ENCODE data around the gene SORCS2. TPM values are rescaled to one million over a fixed set of nuclear protein-coding genes. Genes with fewer than 3 reads are reported as not detected.
A peak's percentile ranks its signal among the peaks of the same experiment; 100 is the strongest.

SORCS2 gene
- total RNA-seq, 1 experiment from 2014 or later, result 0.05 TPM

- H3K4me3 ChIP-seq, result no peak overlapping the region
- no peak for DNase-seq (ENCODE audit: low read depth in 1 of 2, low spot score in 2 of 2)
- H3K27ac ChIP-seq, result no peak overlapping the region
- H3K9me3 ChIP-seq (replicated peaks), result no peaks in the 10 kb centered on the region
- H3K27me3 ChIP-seq (replicated peaks), result peaks cover 7% of the 10 kb centered on the region
- H3K36me3 ChIP-seq, result no peaks in the 10 kb centered on the region
- H3K4me1 ChIP-seq (replicated peaks), result no peaks in the 10 kb centered on the region
These were observed 512.7 kb downstream of the SORCS2 start for GRCh38 chr4:7705062-7705461.

- Histone ChIP-seq H3K9me3 (replicated peaks) (no peaks in the 10 kb centered on the region), H3K4me3 (no peak overlapping the region), H3K27me3 (replicated peaks) (peaks cover 7% of the 10 kb centered on the region), H3K36me3 (no peaks in the 10 kb centered on the region), H3K4me1 (replicated peaks) (no peaks in the 10 kb centered on the region), H3K27ac (no peak overlapping the region)
- DNase-seq (ENCODE audit: low read depth in 1 of 2, low spot score in 2 of 2), result no peak
These were observed 513.3 kb downstream of the SORCS2 start for GRCh38 chr4:7705593-7705992.

- no peaks in the 10 kb centered on the region for H3K36me3 ChIP-seq
- no peak overlapping the region for H3K4me3 ChIP-seq
- H3K9me3 ChIP-seq (replicated peaks), result no peaks in the 10 kb centered on the region
- no peak overlapping the region for H3K27ac ChIP-seq
- no peak for DNase-seq (ENCODE audit: low read depth in 1 of 2, low spot score in 2 of 2)
- peaks cover 7% of the 10 kb centered on the region for H3K27me3 ChIP-seq (replicated peaks)
- H3K4me1 ChIP-seq (replicated peaks), result no peaks in the 10 kb centered on the region
These were observed 515.9 kb downstream of the SORCS2 start for GRCh38 chr4:7708238-7708637.

- Histone ChIP-seq H3K27me3 (replicated peaks) (peaks cover 7% of the 10 kb centered on the region), H3K9me3 (replicated peaks) (no peaks in the 10 kb centered on the region), H3K36me3 (no peaks in the 10 kb centered on the region), H3K4me1 (replicated peaks) (no peaks in the 10 kb centered on the region), H3K4me3 (no peak overlapping the region), H3K27ac (no peak overlapping the region)
- DNase-seq (ENCODE audit: low read depth in 1 of 2, low spot score in 2 of 2), result peak in 1 of 2 experiments; percentile 12
These were observed 516.6 kb downstream of the SORCS2 start for GRCh38 chr4:7708981-7709380.

- H3K27ac ChIP-seq, result no peak overlapping the region
- H3K36me3 ChIP-seq, result no peaks in the 10 kb centered on the region
- H3K4me3 ChIP-seq, result no peak overlapping the region
- peaks cover 7% of the 10 kb centered on the region for H3K27me3 ChIP-seq (replicated peaks)
- H3K9me3 ChIP-seq (replicated peaks), result no peaks in the 10 kb centered on the region
- no peak for DNase-seq (ENCODE audit: low read depth in 1 of 2, low spot score in 2 of 2)
- no peaks in the 10 kb centered on the region for H3K4me1 ChIP-seq (replicated peaks)
These were observed 517.1 kb downstream of the SORCS2 start for GRCh38 chr4:7709431-7709830.

- Histone ChIP-seq H3K36me3 (no peaks in the 10 kb centered on the region), H3K4me1 (replicated peaks) (no peaks in the 10 kb centered on the region), H3K27ac (no peak overlapping the region), H3K27me3 (replicated peaks) (peaks cover 7% of the 10 kb centered on the region), H3K9me3 (replicated peaks) (no peaks in the 10 kb centered on the region), H3K4me3 (no peak overlapping the region)
- no peak for DNase-seq (ENCODE audit: low read depth in 1 of 2, low spot score in 2 of 2)
These were observed 517.8 kb downstream of the SORCS2 start for GRCh38 chr4:7710126-7710525.

GRCh38 chr4:7710576-7711306 is 518.4 kb downstream of the SORCS2 start:
- no peak for DNase-seq (ENCODE audit: low read depth in 1 of 2, low spot score in 2 of 2)
- Histone ChIP-seq H3K27ac (no peak overlapping the region), H3K4me1 (replicated peaks) (no peaks in the 10 kb centered on the region)

GRCh38 chr4:7711307-7711963 is 519.1 kb downstream of the SORCS2 start:
- H3K4me1 ChIP-seq (replicated peaks), result no peaks in the 10 kb centered on the region

More at GRCh38 chr4:7710576-7711306, 518.4 kb downstream of the SORCS2 start:
- Histone ChIP-seq H3K9me3 (replicated peaks) (no peaks in the 10 kb centered on the region), H3K36me3 (no peaks in the 10 kb centered on the region), H3K27me3 (replicated peaks) (peaks cover 7% of the 10 kb centered on the region), H3K4me3 (no peak overlapping the region)

GRCh38 chr4:7712021-7712671 is 519.8 kb downstream of the SORCS2 start:
- Histone ChIP-seq H3K4me3 (no peak overlapping the region), H3K9me3 (replicated peaks) (no peaks in the 10 kb centered on the region), H3K27ac (no peak overlapping the region), H3K36me3 (no peaks in the 10 kb centered on the region), H3K27me3 (replicated peaks) (peaks cover 7% of the 10 kb centered on the region), H3K4me1 (replicated peaks) (no peaks in the 10 kb centered on the region)
- no peak for DNase-seq (ENCODE audit: low read depth in 1 of 2, low spot score in 2 of 2)

More at GRCh38 chr4:7711307-7711963, 519.1 kb downstream of the SORCS2 start:
- Histone ChIP-seq H3K9me3 (replicated peaks) (no peaks in the 10 kb centered on the region), H3K27me3 (replicated peaks) (peaks cover 7% of the 10 kb centered on the region), H3K4me3 (no peak overlapping the region), H3K36me3 (no peaks in the 10 kb centered on the region), H3K27ac (no peak overlapping the region)
- no peak for DNase-seq (ENCODE audit: low read depth in 1 of 2, low spot score in 2 of 2)

GRCh38 chr4:7713757-7714156 is 521.4 kb downstream of the SORCS2 start:
- Histone ChIP-seq H3K4me1 (replicated peaks) (no peaks in the 10 kb centered on the region), H3K36me3 (no peaks in the 10 kb centered on the region), H3K27ac (no peak overlapping the region), H3K4me3 (no peak overlapping the region), H3K27me3 (replicated peaks) (peaks cover 7% of the 10 kb centered on the region), H3K9me3 (replicated peaks) (no peaks in the 10 kb centered on the region)
- no peak for DNase-seq (ENCODE audit: low read depth in 1 of 2, low spot score in 2 of 2)

- no peak for DNase-seq (ENCODE audit: low read depth in 1 of 2, low spot score in 2 of 2)
- no peak overlapping the region for H3K4me3 ChIP-seq
- no peaks in the 10 kb centered on the region for H3K36me3 ChIP-seq
- H3K27me3 ChIP-seq (replicated peaks), result peaks cover 8% of the 10 kb centered on the region
- H3K4me1 ChIP-seq (replicated peaks), result no peaks in the 10 kb centered on the region
- H3K27ac ChIP-seq, result no peak overlapping the region
- no peaks in the 10 kb centered on the region for H3K9me3 ChIP-seq (replicated peaks)
These were observed 521.8 kb downstream of the SORCS2 start for GRCh38 chr4:7714176-7714575.

- Histone ChIP-seq H3K4me3 (no peak overlapping the region), H3K27ac (no peak overlapping the region), H3K4me1 (replicated peaks) (peaks cover 4% of the 10 kb centered on the region; the same call in 1 of the 2 replicates), H3K36me3 (no peaks in the 10 kb centered on the region), H3K9me3 (replicated peaks) (0 out of 2 replicates have a peak, but pooled peaks cover 4% of the 10 kb centered on the region), H3K27me3 (replicated peaks) (peaks cover 13% of the 10 kb centered on the region)
- no peak for DNase-seq (ENCODE audit: low read depth in 1 of 2, low spot score in 2 of 2)
These were observed 522.4 kb downstream of the SORCS2 start for GRCh38 chr4:7714738-7715137.

- peaks cover 4% of the 10 kb centered on the region; the same call in 1 of the 2 replicates for H3K4me1 ChIP-seq (replicated peaks)
- DNase-seq (ENCODE audit: low read depth in 1 of 2, low spot score in 2 of 2), result no peak
- H3K27ac ChIP-seq, result no peak overlapping the region
- no peaks in the 10 kb centered on the region for H3K36me3 ChIP-seq
- H3K4me3 ChIP-seq, result no peak overlapping the region
- H3K9me3 ChIP-seq (replicated peaks), result 0 out of 2 replicates have a peak, but pooled peaks cover 4% of the 10 kb centered on the region
- peaks cover 18% of the 10 kb centered on the region for H3K27me3 ChIP-seq (replicated peaks)
These were observed 523.1 kb downstream of the SORCS2 start for GRCh38 chr4:7715271-7716009.
